CD4-positive, alpha-beta T cell treated with Interleukin-17A for 1 hour (primary cell): ENCODE data around the gene DOCK9.
A peak's percentile ranks its signal among the peaks of the same experiment; 100 is the strongest.

Experiments
- DNase-seq: peaks from one replicate; pipeline ENCODE4 v3.0.0-alpha.2; 2020

Gene DOCK9

GRCh38 chr13:98997011-98997730 is 19.3 kb upstream of the DOCK9 start:
- no peak for DNase-seq

GRCh38 chr13:98996046-98996445 is 18.2 kb upstream of the DOCK9 start:
- no peak for DNase-seq

- peak; percentile 69 for DNase-seq
Measured at GRCh38 chr13:98994896-98995295, 17.0 kb upstream of the DOCK9 start.

- no peak for DNase-seq
Measured at GRCh38 chr13:98994080-98994479, 16.2 kb upstream of the DOCK9 start.

- DNase-seq, result no peak
Measured at GRCh38 chr13:98992355-98992754, 14.5 kb upstream of the DOCK9 start.

- no peak for DNase-seq
Measured at GRCh38 chr13:98990701-98991100, 12.8 kb upstream of the DOCK9 start.

- no peak for DNase-seq
Measured at GRCh38 chr13:98989469-98990235, 11.8 kb upstream of the DOCK9 start.

GRCh38 chr13:98988780-98989179 is 10.9 kb upstream of the DOCK9 start:
- no peak for DNase-seq

- DNase-seq, result no peak
Measured at GRCh38 chr13:98988277-98988676, 10.4 kb upstream of the DOCK9 start.

- no peak for DNase-seq
Measured at GRCh38 chr13:98987275-98987674, 9.4 kb upstream of the DOCK9 start.

GRCh38 chr13:98986226-98986846 is 8.5 kb upstream of the DOCK9 start:
- DNase-seq, result no peak

GRCh38 chr13:98985591-98985990 is 7.7 kb upstream of the DOCK9 start:
- no peak for DNase-seq

- no peak for DNase-seq
Measured at GRCh38 chr13:98984983-98985382, 7.1 kb upstream of the DOCK9 start.

GRCh38 chr13:98984118-98984517 is 6.3 kb upstream of the DOCK9 start:
- DNase-seq, result no peak

- DNase-seq, result no peak
Measured at GRCh38 chr13:98983182-98983581, 5.3 kb upstream of the DOCK9 start.

- no peak for DNase-seq
Measured at GRCh38 chr13:98981369-98982080, 3.7 kb upstream of the DOCK9 start.

- no peak for DNase-seq
Measured at GRCh38 chr13:98979012-98979660, 1.3 kb upstream of the DOCK9 start.

GRCh38 chr13:98978280-98978679 is 416 bp upstream of the DOCK9 start:
- no peak for DNase-seq

- DNase-seq, result no peak
Measured at GRCh38 chr13:98976941-98977340, 923 bp downstream of the DOCK9 start.

GRCh38 chr13:98976338-98976737 is 1.5 kb downstream of the DOCK9 start:
- no peak for DNase-seq

- no peak for DNase-seq
Measured at GRCh38 chr13:98975822-98976261, 2.0 kb downstream of the DOCK9 start.

GRCh38 chr13:98974053-98974452 is 3.8 kb downstream of the DOCK9 start:
- no peak for DNase-seq

GRCh38 chr13:98972627-98973026 is 5.2 kb downstream of the DOCK9 start:
- no peak for DNase-seq
